K562 (cell line): ENCODE data around the gene PKLR. TPM values are rescaled to one million over a fixed set of nuclear protein-coding genes. Genes with fewer than 3 reads are reported as not detected.

Source experiments
- ARID2 ChIP-seq: fragments of 450-650 bp; IDR thresholded peaks from 2 replicates; pipeline ENCODE4 v1.6.1; 2017; ENCODE audit warnings: antibody characterized with exemption, mild to moderate bottlenecking
- CBFB ChIP-seq: sonication (generic); formaldehyde crosslinking; IDR thresholded peaks from 2 replicates; pipeline ENCODE4 v1.4.0; 2020; ENCODE audit warnings: mild to moderate bottlenecking, missing genetic modification reagents
- DDX20 ChIP-seq: fragments of 450-650 bp; IDR thresholded peaks from 2 replicates; pipeline ENCODE4 v1.6.1; 2016; ENCODE audit warnings: missing genetic modification characterization, low read depth, mild to moderate bottlenecking, missing compliant biosample characterization, moderate library complexity
- ELK1 ChIP-seq: sonication (generic); formaldehyde crosslinking; IDR thresholded peaks from 2 replicates; pipeline ENCODE4 v1.8.1; 2022; ENCODE audit warnings: missing genetic modification reagents
- FOXA3 ChIP-seq, 2 experiments: fragments of 450-650 bp in 1 of 2; sonication (generic) in 1 of 2; formaldehyde crosslinking; IDR thresholded peaks in 1 of 2; conservative IDR thresholded peaks in 1 of 2; 2 replicates each; pipeline versions ENCODE4 v1.4.0 to v1.8.0; 2020 to 2022; ENCODE audit warnings: mild to moderate bottlenecking in 2 of 2, missing genetic modification reagents in 1 of 2
- LARP7 ChIP-seq: fragments of 450-650 bp; IDR thresholded peaks from 2 replicates; pipeline ENCODE4 v1.6.1; 2016
- MAFG ChIP-seq: fragments of 450-650 bp; conservative IDR thresholded peaks from 2 replicates; pipeline ENCODE4 v1.6.1; 2016; ENCODE audit warnings: missing genetic modification characterization, missing compliant biosample characterization
- MCM5 ChIP-seq: fragments of 450-650 bp; IDR thresholded peaks from 2 replicates; pipeline ENCODE4 v1.6.1; 2016; ENCODE audit warnings: low read depth
- NBN ChIP-seq: fragments of 450-650 bp; IDR thresholded peaks from 2 replicates; pipeline ENCODE4 v1.6.1; 2016; ENCODE audit warnings: low read depth, mild to moderate bottlenecking
- POLR2B ChIP-seq: fragments of 450-650 bp; IDR thresholded peaks from 2 replicates; pipeline ENCODE4 v1.6.1; 2018; ENCODE audit warnings: low read depth; ENCODE audit not compliant: partially characterized antibody
- SP2 ChIP-seq: IDR thresholded peaks from 2 replicates; pipeline ENCODE4 v1.6.1; 2011; ENCODE audit warnings: mild to moderate bottlenecking, low read depth, low read length, moderate library complexity; ENCODE audit not compliant: poor library complexity, severe bottlenecking; ENCODE audit errors: extremely low read depth
- TFE3 ChIP-seq: fragments of 450-650 bp; formaldehyde crosslinking; IDR thresholded peaks from 2 replicates; pipeline ENCODE4 v1.4.0; 2020; ENCODE audit warnings: mild to moderate bottlenecking, mixed read lengths
- XRCC4 ChIP-seq: IDR thresholded peaks from one replicate; pipeline ENCODE4 v1.6.1; 2011; ENCODE audit not compliant: insufficient read depth, insufficient read length; ENCODE audit errors: extremely low read depth
- ZBTB8A ChIP-seq: fragments of 450-650 bp; IDR thresholded peaks from 2 replicates; pipeline ENCODE4 v1.6.1; 2018; ENCODE audit warnings: mild to moderate bottlenecking, moderate library complexity; ENCODE audit not compliant: partially characterized antibody
- ZNF134 ChIP-seq: fragments of 250-450 bp; sonication (Bioruptor Pico); conservative IDR thresholded peaks from 2 replicates; pipeline ENCODE4 v1.4.0; 2020
- ZNF197 ChIP-seq: fragments of 200-800 bp; sonication (Bioruptor generic); IDR thresholded peaks from 2 replicates; pipeline ENCODE4 v1.6.1; 2016; ENCODE audit warnings: low read depth, missing genetic modification characterization, missing compliant biosample characterization
- ZNF212 ChIP-seq: fragments of 450-650 bp; formaldehyde crosslinking; IDR thresholded peaks from 2 replicates; pipeline ENCODE4 v1.4.0; 2020; ENCODE audit warnings: mild to moderate bottlenecking
- ZNF263 ChIP-seq: sonication (generic); formaldehyde crosslinking; IDR thresholded peaks from 2 replicates; pipeline ENCODE4 v1.8.0; 2022; ENCODE audit warnings: mild to moderate bottlenecking, missing genetic modification reagents, borderline replicate concordance
- ZNF354B ChIP-seq: fragments of 250-450 bp; sonication (Bioruptor Pico); IDR thresholded peaks from 2 replicates; pipeline ENCODE4 v1.4.0; 2020
- ZNF584 ChIP-seq: fragments of 200-800 bp; sonication (Bioruptor generic); IDR thresholded peaks from 2 replicates; pipeline ENCODE4 v1.6.1; 2016; ENCODE audit warnings: low read depth, mild to moderate bottlenecking, missing genetic modification characterization, missing compliant biosample characterization
- polyA plus RNA-seq, 8 experiments: library from polyadenylated mRNA; depleted of rRNA in 4 of 8; stranded (reverse) in 5 of 8; unstranded in 3 of 8; fragments of >200 nt; fragmentation: Nextera tagmentation in 2 of 8; fragmentation: Illumina TruSeq in 1 of 8; extraction: Ambion mirVana in 2 of 8; extraction: Trizol in 1 of 8; gene quantifications; 2 replicates each; pipeline versions ENCODE4 v1.2.1 to v1.2.3, GENCODE V29; 2011 to 2014; ENCODE audit warnings: inconsistent platforms in 1 of 8, missing spikeins in 1 of 8
- total RNA-seq, 7 experiments: library from RNA; depleted of rRNA in 6 of 7; stranded (reverse); fragments of >200 nt in 6 of 7; fragmentation: Illumina TruSeq in 2 of 7; extraction: Trizol in 2 of 7; gene quantifications; 2 replicates each; pipeline versions ENCODE4 v1.2.1 to v1.2.3, GENCODE V29; 2011 to 2021; ENCODE audit warnings: low replicate concordance in 1 of 7
- TF ChIP-seq, protein P1 (sequence below): conservative IDR thresholded peaks from 2 replicates; pipeline ENCODE4 v1.6.1; 2011; ENCODE audit warnings: low read depth, mild to moderate bottlenecking, low read length; ENCODE audit not compliant: control insufficient read depth
- TF ChIP-seq, protein P2 (sequence below): fragments of 250-450 bp; sonication (Bioruptor Pico); IDR thresholded peaks from 2 replicates; pipeline ENCODE4 v1.6.1; 2021; ENCODE audit warnings: mild to moderate bottlenecking
- TF ChIP-seq, protein P3 (sequence below): sonication (generic); formaldehyde crosslinking; IDR thresholded peaks from 2 replicates; pipeline ENCODE4 v1.8.1; 2023; ENCODE audit warnings: mild to moderate bottlenecking, missing genetic modification reagents

The PKLR gene
- total and polyA plus RNA-seq, 9 of the 15 experiments (the other 6 are each of a cell fraction or from before 2014, with no cell fraction given): 10.7 to 78.4 (median 38.2) TPM

DNA sequence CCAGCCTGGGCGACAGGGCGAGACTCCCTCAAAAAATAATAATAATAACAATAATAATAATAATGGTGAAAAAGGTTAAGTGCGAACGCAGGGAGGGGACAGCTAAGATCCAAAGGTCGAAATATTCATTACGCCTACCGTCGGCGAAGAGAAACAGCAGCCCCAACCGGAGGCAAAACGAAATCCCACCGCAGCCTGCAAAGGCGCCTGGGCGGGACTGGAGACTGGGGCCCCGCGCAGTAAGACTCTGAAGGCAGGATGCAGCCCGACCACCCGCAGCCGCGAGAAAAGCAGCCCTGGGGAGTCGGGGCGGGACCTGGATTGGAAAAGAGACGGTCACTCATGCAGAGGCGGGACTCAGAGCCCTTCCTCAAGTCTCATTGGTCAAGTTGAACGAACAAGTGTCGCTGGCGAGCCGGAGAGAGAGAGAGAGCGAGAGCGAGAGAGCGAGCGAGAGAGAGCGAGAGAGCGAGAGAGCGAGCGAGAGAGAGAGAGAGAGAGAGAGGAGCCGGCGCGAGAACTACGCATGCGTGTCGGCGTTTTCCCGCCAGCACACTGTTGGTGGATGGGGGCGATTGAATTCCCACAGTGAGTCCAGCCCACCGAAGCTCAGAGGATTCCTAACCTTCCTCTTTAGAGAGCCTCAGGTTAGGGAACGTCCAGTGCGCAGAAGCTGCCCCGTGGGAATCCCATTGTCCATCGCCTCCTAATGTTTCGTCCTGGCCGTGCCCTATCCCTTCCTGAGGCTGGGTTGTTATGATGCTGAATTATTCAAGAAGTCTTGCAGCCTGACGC lies 56.7 kb downstream of the PKLR start (continued):
- TF ChIP-seq, protein P1, sequence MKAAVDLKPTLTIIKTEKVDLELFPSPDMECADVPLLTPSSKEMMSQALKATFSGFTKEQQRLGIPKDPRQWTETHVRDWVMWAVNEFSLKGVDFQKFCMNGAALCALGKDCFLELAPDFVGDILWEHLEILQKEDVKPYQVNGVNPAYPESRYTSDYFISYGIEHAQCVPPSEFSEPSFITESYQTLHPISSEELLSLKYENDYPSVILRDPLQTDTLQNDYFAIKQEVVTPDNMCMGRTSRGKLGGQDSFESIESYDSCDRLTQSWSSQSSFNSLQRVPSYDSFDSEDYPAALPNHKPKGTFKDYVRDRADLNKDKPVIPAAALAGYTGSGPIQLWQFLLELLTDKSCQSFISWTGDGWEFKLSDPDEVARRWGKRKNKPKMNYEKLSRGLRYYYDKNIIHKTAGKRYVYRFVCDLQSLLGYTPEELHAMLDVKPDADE: peak; percentile 78; the same call in 1 of the 2 replicates
- TF ChIP-seq TFE3 (CRISPR knock-in tag): no peak
- no peak for TF ChIP-seq ELK1 (CRISPR knock-in tag)
- no peak for TF ChIP-seq ZNF134 (CRISPR knock-in tag)
- peak; percentile 99 for TF ChIP-seq LARP7
- peak; percentile 100 for TF ChIP-seq ZNF212 (CRISPR knock-in tag)
- no peak for TF ChIP-seq MAFG (tag)
- peak; percentile 60; the same call in 1 of the 2 replicates for TF ChIP-seq ARID2
- TF ChIP-seq NBN: peak; percentile 100
- TF ChIP-seq FOXA3 (CRISPR knock-in tag; conservative IDR thresholded peaks at IDR 0.05 in 1 of 2, IDR thresholded peaks at IDR 0.05 in 1 of 2): no peak
- peak; percentile 94 for TF ChIP-seq ZNF197 (CRISPR knock-in tag)
- peak; percentile 81; the same call in 1 of the 2 replicates for TF ChIP-seq ZNF584 (CRISPR knock-in tag)
- peak; percentile 68 for TF ChIP-seq SP2
- peak; percentile 78 for TF ChIP-seq POLR2B
- TF ChIP-seq ZBTB8A: no peak
- no peak for TF ChIP-seq DDX20 (tag)
- TF ChIP-seq, protein P2, sequence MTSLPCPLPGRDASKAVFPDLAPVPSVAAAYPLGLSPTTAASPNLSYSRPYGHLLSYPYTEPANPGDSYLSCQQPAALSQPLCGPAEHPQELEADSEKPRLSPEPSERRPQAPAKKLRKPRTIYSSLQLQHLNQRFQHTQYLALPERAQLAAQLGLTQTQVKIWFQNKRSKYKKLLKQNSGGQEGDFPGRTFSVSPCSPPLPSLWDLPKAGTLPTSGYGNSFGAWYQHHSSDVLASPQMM (CRISPR knock-in tag): no peak
- peak; percentile 78 for TF ChIP-seq ZNF263 (CRISPR knock-in tag)
- TF ChIP-seq ZNF354B (CRISPR knock-in tag): 0 out of 2 replicates have a peak, but pooled peaks have one; percentile 42
- TF ChIP-seq, protein P3, sequence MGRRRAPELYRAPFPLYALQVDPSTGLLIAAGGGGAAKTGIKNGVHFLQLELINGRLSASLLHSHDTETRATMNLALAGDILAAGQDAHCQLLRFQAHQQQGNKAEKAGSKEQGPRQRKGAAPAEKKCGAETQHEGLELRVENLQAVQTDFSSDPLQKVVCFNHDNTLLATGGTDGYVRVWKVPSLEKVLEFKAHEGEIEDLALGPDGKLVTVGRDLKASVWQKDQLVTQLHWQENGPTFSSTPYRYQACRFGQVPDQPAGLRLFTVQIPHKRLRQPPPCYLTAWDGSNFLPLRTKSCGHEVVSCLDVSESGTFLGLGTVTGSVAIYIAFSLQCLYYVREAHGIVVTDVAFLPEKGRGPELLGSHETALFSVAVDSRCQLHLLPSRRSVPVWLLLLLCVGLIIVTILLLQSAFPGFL (CRISPR knock-in tag): no peak
- no peak for TF ChIP-seq MCM5
- peak; percentile 56; the same call in 1 of the 2 replicates for TF ChIP-seq CBFB (CRISPR knock-in tag)
- TF ChIP-seq XRCC4: no peak
